ENCODE results near the gene AATK.

The AATK gene

DNA sequence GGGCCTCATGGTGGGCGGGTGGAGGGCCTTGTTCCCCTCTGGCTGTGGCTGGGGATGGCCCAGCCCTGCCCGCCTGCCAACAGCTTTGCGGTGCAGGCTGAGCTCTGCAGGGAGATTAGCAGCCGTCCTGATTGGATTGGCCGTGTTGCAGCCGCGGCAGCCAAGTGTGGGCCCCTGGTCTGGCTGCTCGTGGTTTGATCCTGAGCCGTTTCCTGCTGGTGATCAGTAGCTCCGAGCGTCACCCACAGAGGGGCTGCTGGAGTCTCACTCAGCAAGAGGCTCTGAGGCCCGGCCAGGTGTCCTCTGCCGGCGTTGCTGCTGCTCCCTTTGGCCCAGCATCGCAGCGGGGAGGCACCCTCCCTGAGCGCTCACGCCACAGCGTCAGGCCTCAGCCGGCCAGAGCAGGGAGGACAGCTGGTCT lies 98.6 kb downstream of the AATK start:
- FAIRE-seq = no peak
